ENCODE data around the gene NFATC2.

- TF ChIP-seq CTCF (IDR thresholded peaks at IDR 0.05; ENCODE audit: insufficient read depth, low read depth, low read length) (no peak), EZH2 (IDR thresholded peaks at IDR 0.05; ENCODE audit: insufficient read depth, low read length) (no peak)
Observed at GRCh38 chr20:51456511-51457509, 85.7 kb downstream of the NFATC2 start.

All from astrocyte (in vitro differentiated cells and primary cell).